Mesodermal cell (in vitro differentiated cells): ENCODE results near the gene EMC10.
A peak's percentile ranks its signal among the peaks of the same experiment; 100 is the strongest.

Experiments
- H3K27ac ChIP-seq: 2 replicates; pipeline ENCODE4 v1.7.0; 2013; ENCODE audit warnings: mild to moderate bottlenecking, low read depth, low read length, moderate library complexity; ENCODE audit not compliant: severe bottlenecking
- H3K36me3 ChIP-seq: 2 replicates; pipeline ENCODE4 v1.7.1; 2013; ENCODE audit warnings: mild to moderate bottlenecking, low read length, moderate library complexity; ENCODE audit not compliant: control insufficient read depth, insufficient read depth
- H3K4me1 ChIP-seq: one replicate; pipeline ENCODE4 v1.7.1; 2013; ENCODE audit warnings: mild to moderate bottlenecking, low read length; ENCODE audit not compliant: insufficient read depth, control insufficient read depth, poor library complexity, severe bottlenecking
- H3K4me3 ChIP-seq: 2 replicates; pipeline ENCODE4 v1.7.0; 2013; ENCODE audit warnings: low read length, control low read depth, mild to moderate bottlenecking; ENCODE audit not compliant: insufficient read depth, poor library complexity, severe bottlenecking; ENCODE audit errors: extremely low read depth
- H3K9me3 ChIP-seq: 2 replicates; pipeline ENCODE4 v1.7.1; 2013; ENCODE audit warnings: mild to moderate bottlenecking, low read length, moderate library complexity; ENCODE audit not compliant: control insufficient read depth
- WGBS, 2 experiments: methylation state at CpG; one replicate each; pipeline ENCODE4 v1.1.5; 2013; ENCODE audit warnings: missing lambda C conversion rate in 2 of 2; ENCODE audit not compliant: insufficient coverage in 2 of 2; 5-methylcytosine and 5-hydroxymethylcytosine counted together

The EMC10 gene

DNA sequence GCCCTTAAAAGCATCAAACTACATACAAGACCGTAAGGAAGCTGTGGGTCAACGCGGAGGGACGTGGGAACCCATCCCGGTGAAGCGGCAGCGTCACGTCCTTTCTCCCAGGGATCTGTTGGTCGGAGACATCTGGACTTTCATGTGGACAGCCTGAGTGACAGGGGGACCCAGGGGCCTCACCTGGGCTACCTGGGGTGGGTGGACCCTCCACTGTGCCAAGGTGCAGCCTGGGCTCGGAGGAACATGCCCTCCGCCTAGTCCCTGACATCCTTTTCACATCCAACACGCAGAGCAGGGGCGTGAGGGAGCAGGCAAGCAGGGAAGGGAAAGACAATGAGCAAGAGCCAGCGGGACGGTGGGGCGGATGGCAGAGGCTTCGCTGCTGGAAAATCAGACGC lies 14.1 kb downstream of the EMC10 start:
- Histone ChIP-seq H3K4me3 (no peak overlapping the region), H3K36me3 (peaks cover 3% of the 10 kb centered on the region), H3K9me3 (peaks cover 12% of the 10 kb centered on the region), H3K27ac (no peak overlapping the region), H3K4me1 (no peaks in the 10 kb centered on the region)
- WGBS, 2 experiments, result 94 to 98% methylated on average over 10 to 16 of the region's 18 CpGs

DNA sequence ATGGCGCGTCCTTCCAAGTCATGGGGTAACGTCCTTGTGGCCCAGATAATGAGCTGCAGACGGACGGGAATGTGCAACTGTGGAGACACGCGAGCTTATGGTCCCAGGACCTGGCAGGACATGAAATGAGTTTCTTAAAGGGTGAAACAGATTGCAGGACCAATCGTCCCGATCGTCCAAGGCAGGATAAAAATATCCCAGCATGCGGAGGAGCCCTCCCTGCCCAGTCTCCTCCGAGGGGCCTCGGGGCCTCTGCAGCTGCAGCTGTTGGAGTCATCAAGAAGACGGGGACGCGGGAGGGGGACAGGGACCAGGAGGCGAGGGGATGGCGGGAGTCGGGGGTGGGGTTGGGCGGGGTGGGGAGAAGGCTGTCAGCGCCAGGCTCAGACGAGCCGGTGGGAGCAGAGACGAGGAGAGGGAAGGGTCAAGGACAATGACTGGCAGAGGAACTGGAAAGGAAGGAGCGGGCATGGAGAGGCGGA lies 14.7 kb downstream of the EMC10 start:
- no peak overlapping the region for H3K27ac ChIP-seq
- H3K4me3 ChIP-seq, result no peak overlapping the region
- WGBS, 2 experiments, result 82 to 84% methylated on average over 18 to 23 of the region's 26 CpGs

DNA sequence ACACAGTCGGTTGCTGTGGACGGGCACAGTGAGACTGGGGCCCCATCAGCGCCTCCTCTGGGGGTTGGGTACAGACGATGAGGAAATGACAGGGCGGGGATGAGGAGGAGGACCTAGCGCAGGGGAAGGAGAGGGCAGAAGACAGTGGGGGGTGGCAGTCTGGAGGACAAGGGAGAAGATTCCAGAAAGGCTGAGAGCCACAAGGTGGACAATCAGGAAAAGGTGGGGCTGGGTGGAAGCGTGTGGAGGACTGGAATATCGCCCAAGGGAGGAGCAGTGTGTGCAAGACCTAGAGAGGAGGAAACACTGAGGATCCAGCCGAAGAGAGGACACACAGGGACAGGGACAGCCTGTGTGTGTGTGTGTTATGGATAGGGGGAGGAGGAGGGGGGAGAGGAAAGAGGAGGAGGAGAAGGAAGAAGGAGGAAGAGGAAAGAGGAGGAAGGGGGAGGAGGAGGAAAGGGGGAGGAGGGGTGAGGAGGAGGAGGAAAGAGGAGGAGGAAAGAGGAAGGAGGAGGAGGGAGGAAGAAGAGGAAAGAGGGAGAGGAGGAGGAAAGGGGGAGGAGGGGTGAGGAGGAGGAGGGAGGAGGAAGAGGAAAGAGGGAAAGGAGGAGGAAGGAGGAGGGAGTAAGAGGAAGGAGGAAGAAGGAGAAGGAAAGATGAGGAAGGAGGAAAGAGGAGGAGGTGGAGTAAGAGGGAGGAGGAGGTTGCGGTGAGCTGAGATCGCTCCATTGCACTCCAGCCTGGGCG lies 16.2 kb downstream of the EMC10 start:
- no peak overlapping the region for H3K27ac ChIP-seq
- 18 to 29% methylated on average over 9 of the region's 12 CpGs for WGBS, 2 experiments
- no peaks in the 10 kb centered on the region for H3K9me3 ChIP-seq
- H3K36me3 ChIP-seq, result no peaks in the 10 kb centered on the region
- no peak overlapping the region for H3K4me3 ChIP-seq
- no peaks in the 10 kb centered on the region for H3K4me1 ChIP-seq

More for the DNA sequence above, 14.7 kb downstream of the EMC10 start:
- Histone ChIP-seq H3K9me3 (peaks cover 6% of the 10 kb centered on the region), H3K4me1 (no peaks in the 10 kb centered on the region), H3K36me3 (peaks cover 3% of the 10 kb centered on the region)

DNA sequence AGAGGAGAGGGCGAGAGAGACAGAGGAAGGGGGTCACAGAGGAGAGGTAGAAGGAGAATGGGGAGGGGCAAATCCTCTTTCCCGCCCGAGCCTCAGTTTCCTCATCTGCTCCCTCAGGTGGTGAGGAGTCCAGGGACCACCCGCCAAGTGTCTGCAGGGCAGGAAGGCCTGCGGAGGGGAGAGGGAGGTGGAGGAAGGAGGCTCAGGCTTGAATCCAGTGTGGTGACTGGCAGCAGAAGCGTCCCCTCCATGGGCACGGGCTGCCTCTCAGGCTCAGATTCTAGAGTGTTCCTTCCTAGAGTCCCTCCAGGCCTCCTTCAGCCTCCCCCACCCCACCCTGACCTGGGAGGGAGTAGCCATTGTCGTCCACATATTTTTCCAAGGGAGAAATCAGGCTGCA lies 16.9 kb downstream of the EMC10 start:
- Histone ChIP-seq H3K4me3 (no peak overlapping the region), H3K36me3 (no peaks in the 10 kb centered on the region), H3K9me3 (no peaks in the 10 kb centered on the region), H3K27ac (no peak overlapping the region), H3K4me1 (no peaks in the 10 kb centered on the region)
- 61 to 70% methylated on average over 5 to 8 of the region's 8 CpGs for WGBS, 2 experiments

DNA sequence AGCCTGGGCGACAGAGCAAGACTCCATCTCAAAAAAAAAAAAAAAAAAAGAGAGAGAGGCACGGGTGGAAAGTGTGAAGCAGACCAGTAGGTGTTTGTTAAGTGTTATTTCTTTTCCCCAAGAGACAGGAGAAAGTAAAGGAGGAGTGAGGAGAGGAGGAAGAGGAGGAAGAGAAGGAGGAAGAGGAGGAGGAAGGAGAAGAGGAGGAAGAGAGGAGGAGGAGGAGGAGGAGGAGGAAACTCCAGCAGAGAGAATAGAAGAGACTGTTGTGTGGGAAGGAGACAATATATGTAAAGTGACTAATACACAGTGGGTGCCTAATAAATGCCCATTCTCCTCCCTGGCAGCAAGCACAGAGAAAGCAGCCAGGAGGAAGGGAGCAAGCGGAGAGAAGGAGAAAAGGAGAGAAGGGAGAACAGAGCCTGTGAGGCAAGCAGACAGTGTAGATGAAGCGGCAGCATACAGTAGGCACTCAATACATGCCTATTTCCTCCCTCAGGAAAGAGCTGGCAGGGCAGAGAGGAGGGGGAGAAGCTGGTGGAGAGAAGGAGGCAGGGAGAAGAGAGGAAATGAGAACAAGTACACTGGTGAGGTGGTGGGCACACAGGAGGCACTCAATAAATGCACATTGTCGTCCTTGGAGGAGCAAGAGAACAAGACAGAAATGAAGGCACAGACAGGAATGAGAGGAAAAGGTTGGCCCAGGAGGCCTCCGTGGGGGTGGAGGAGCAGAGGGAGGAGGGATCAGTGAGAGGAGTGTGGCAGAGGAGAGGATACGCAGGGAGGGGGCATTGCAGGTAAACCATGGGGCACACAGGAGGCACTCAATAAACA lies 18.1 kb downstream of the EMC10 start:
- no peaks in the 10 kb centered on the region for H3K36me3 ChIP-seq
- H3K4me3 ChIP-seq, result no peak overlapping the region
- H3K27ac ChIP-seq, result no peak overlapping the region
- WGBS, 2 experiments, result 46 to 58% methylated on average over 2 to 5 of the region's 7 CpGs
- H3K4me1 ChIP-seq, result no peaks in the 10 kb centered on the region
- H3K9me3 ChIP-seq, result no peaks in the 10 kb centered on the region

DNA sequence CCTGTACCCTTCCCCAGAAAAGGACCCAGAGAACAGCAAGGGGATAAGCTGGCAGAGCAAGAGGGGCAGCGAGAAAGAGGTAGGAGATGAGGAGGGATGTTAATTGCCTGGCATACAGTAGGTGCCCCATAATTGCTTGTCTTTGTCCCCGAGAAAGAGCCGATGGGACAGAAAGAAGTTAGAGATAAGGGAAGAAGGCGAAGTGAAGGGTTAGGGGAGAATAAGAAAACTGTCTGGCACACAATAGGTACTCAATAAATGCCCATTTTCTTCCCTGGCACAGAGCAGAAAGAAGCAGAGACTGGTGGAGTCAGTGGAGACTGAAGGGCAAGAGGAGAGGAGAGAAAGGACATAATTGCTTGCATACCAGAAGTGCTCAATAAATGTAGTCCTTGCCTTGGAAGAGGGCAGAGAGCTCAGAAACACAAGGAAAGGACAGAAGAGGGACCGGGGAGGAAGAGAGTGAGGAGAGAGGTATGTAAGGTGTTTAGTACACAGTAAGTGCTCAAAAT lies 18.8 kb downstream of the EMC10 start:
- Histone ChIP-seq H3K27ac (no peak overlapping the region), H3K9me3 (no peaks in the 10 kb centered on the region), H3K4me1 (peaks cover 2% of the 10 kb centered on the region), H3K4me3 (no peak overlapping the region), H3K36me3 (no peaks in the 10 kb centered on the region)
- WGBS, 2 experiments, result 78 to 91% methylated on average over 2 to 4 of the region's 5 CpGs

DNA sequence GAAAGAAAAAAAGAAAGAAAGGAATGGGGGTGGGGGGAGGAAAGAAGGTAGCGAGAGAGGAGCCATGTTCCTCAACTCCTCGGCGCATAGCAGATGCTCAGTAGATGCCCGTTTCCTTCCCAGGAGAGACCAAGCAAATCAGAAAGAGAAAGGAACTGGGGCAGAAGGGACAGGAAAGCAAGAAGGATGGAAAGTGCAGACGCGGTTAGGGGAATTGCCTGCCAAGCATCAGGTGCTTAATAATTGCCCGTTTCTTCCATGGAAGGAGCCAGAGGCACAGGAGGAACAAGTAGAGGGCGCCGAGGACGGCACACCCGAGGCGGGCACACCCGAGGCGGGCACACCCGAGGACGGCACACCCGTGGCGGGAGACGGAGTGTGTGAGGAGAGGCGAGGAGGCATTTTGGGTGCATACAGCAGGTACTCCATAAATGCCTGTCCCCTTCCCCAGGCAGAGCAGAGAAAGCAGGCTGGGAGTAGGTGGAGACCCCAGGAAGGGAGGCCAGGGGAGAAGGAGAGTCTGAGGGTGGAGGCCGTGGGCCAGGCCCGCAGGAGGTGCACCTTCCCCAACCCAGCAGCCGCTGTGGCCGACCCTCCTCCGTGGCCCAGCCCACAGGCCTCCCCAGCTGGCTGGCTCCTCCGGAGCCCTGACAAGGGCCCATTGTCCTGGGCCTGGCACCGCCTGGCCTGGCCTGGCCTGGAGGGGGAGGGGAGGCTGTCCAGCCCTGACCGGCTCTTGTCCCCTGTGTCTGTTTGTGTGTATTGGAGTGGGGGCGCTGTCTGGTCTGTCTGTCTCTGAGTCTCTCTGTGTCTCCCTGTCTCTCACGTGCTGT lies 20.1 kb downstream of the EMC10 start:
- Histone ChIP-seq H3K9me3 (no peaks in the 10 kb centered on the region), H3K4me1 (peaks cover 5% of the 10 kb centered on the region), H3K4me3 (no peak overlapping the region), H3K36me3 (no peaks in the 10 kb centered on the region), H3K27ac (peak overlapping the region; percentile 26)
- WGBS, 2 experiments, result 62 to 81% methylated on average over 15 to 16 of the region's 30 CpGs

DNA sequence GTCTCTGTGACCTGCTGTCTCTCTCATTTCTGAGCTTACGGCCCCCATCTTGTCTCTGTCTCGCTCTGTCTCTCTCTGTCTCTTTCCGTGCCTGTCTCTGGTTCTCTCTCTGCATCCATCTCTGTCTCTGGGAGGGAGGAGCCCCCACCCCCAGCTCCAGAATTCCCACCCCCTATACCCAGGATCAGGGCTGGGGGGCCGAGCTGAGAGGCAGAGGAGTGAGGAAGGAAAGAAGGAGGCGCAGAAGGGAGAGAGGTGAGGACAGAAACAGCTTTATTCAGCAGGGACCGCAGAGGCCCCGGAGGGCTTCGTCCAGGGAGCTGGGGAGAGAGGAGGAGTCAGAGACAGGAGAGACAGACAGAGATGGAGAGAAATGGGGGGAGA lies 20.7 kb downstream of the EMC10 start:
- Histone ChIP-seq H3K4me1 (peaks cover 5% of the 10 kb centered on the region), H3K9me3 (no peaks in the 10 kb centered on the region), H3K4me3 (no peak overlapping the region), H3K36me3 (no peaks in the 10 kb centered on the region), H3K27ac (peak overlapping the region; percentile 26)
- 67 to 75% methylated on average over 6 to 8 of the region's 8 CpGs for WGBS, 2 experiments

DNA sequence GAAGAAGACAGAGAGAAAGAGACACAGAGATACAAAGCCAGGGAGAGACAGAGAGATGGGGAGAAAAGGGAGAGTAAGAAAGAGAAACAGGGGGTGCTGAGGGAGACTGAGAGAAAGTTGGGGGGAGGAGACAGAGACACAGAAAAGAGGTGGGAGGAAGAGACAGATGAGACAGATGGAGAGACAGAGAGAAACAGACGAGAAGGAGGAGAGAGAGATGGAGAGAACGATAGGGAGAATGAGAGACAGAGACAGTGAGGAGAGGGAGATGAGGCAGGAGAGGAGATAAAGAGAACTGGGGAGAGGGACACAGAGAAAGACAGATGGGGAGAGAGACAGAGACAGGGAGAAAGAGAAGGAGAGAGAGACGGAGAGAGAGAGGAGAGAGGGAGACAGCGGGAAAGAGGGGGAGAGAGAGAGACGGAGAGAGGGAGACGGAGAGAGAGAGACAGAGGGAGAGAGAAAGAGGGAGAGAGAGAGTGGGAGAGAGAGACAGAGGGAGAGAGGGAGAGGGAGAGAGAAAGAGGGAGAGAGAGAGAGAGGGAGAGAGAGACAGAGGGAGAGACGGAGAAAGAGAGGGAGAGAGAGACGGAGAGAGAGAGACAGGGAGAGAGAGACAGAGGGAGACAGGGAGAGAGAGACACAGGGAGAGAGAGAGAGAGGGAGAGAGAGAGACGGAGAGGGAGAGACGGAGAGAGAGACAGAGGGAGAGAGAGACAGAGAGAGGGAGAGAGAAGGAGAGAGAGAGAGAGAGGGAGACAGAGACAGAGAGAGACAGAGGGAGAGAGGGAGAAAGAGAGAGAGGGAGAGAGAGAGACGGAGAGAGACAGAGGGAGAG lies 22.1 kb downstream of the EMC10 start:
- WGBS, 2 experiments, result 80 to 84% methylated on average over 11 of the region's 11 CpGs
- no peak overlapping the region for H3K4me3 ChIP-seq

More for the DNA sequence above, 22.1 kb downstream of the EMC10 start:
- Histone ChIP-seq H3K4me1 (peaks cover 5% of the 10 kb centered on the region), H3K9me3 (no peaks in the 10 kb centered on the region), H3K27ac (no peak overlapping the region), H3K36me3 (no peaks in the 10 kb centered on the region)
